ENCODE measurements around the gene CACHD1. TPM values are rescaled to one million over a fixed set of nuclear protein-coding genes. Genes with fewer than 3 reads are reported as not detected.
"Not testable (repeated sequence)": the region's sequence is repeated elsewhere in the genome, so short reads cannot be mapped to it uniquely, and the experiment has no call there.

The CACHD1 gene
- total and polyA plus RNA-seq, 8 donors: 1.4 to 22.8 (median 4.8) TPM

- WGBS, 5 donors: 80 to 90% (median 87%) methylated on average over 5 of the region's 5 CpGs
- H3K4me3 ChIP-seq: no peak overlapping the region
Measured at GRCh38 chr1:64701071-64701470, 231.1 kb downstream of the CACHD1 start.

GRCh38 chr1:64701886-64702285 is 232.0 kb downstream of the CACHD1 start:
- intact Hi-C loops (cut with DNase I; ENCODE audit: low total_unique reads): no loop called here
- H3K4me1 ChIP-seq: no peaks in the 10 kb centered on the region
- H3K9me3 ChIP-seq: no peaks in the 10 kb centered on the region
- no peaks in the 10 kb centered on the region for H3K27me3 ChIP-seq
- TF ChIP-seq POLR2A (IDR thresholded peaks at IDR 0.05) (no peak), POLR2AphosphoS5 (IDR thresholded peaks at IDR 0.05) (no peak), EP300 (IDR thresholded peaks at IDR 0.05) (no peak), CTCF (IDR thresholded peaks at IDR 0.05) (no peak)
- no peak overlapping the region for H3K4me3 ChIP-seq
- H3K36me3 ChIP-seq: no peaks in the 10 kb centered on the region
- no peak for DNase-seq
- WGBS, 5 donors: 54 to 78% (median 71%) methylated on average over 2 of the region's 2 CpGs
- H3K27ac ChIP-seq: no peak overlapping the region

More at GRCh38 chr1:64701071-64701470, 231.1 kb downstream of the CACHD1 start:
- Histone ChIP-seq H3K27ac (no peak overlapping the region), H3K36me3 (no peaks in the 10 kb centered on the region), H3K27me3 (no peaks in the 10 kb centered on the region), H3K4me1 (no peaks in the 10 kb centered on the region), H3K9me3 (no peaks in the 10 kb centered on the region)
- intact Hi-C loops (cut with DNase I; ENCODE audit: low total_unique reads): no loop called here
- TF ChIP-seq POLR2A (IDR thresholded peaks at IDR 0.05): no peak
- no peak for TF ChIP-seq POLR2AphosphoS5 (IDR thresholded peaks at IDR 0.05)
- no peak for TF ChIP-seq EP300 (IDR thresholded peaks at IDR 0.05)
- TF ChIP-seq CTCF (IDR thresholded peaks at IDR 0.05): no peak
- DNase-seq: no peak

- H3K27me3 ChIP-seq; H3K36me3 ChIP-seq; H3K9me3 ChIP-seq; H3K4me1 ChIP-seq; H3K27ac ChIP-seq; DNase-seq; intact Hi-C loops (cut with DNase I; ENCODE audit: low total_unique reads); H3K4me3 ChIP-seq: not testable (repeated sequence)
- 90 to 94% (median 92%) methylated on average over 3 of the region's 3 CpGs for WGBS, 5 donors
Measured at GRCh38 chr1:64702670-64703069, 232.7 kb downstream of the CACHD1 start.

- TF ChIP-seq POLR2AphosphoS5 (IDR thresholded peaks at IDR 0.05) (no peak), EP300 (IDR thresholded peaks at IDR 0.05) (no peak), POLR2A (IDR thresholded peaks at IDR 0.05) (no peak), CTCF (IDR thresholded peaks at IDR 0.05) (no peak)
- Histone ChIP-seq H3K36me3 (no peaks in the 10 kb centered on the region), H3K9me3 (no peaks in the 10 kb centered on the region), H3K4me3 (no peak overlapping the region), H3K27ac (no peak overlapping the region), H3K27me3 (no peaks in the 10 kb centered on the region), H3K4me1 (no peaks in the 10 kb centered on the region)
- WGBS, 5 donors: 80 to 92% (median 87%) methylated on average over 2 of the region's 2 CpGs
- intact Hi-C loops (cut with DNase I; ENCODE audit: low total_unique reads): no loop called here
- DNase-seq: no peak
Measured at GRCh38 chr1:64703600-64703999, 233.7 kb downstream of the CACHD1 start.

- Histone ChIP-seq H3K4me3 (no peak overlapping the region), H3K27ac (no peak overlapping the region), H3K9me3 (no peaks in the 10 kb centered on the region), H3K27me3 (no peaks in the 10 kb centered on the region), H3K4me1 (no peaks in the 10 kb centered on the region), H3K36me3 (no peaks in the 10 kb centered on the region)
- WGBS, 5 donors: 37 to 54% (median 52%) methylated on average over 1 of the region's 1 CpG
- intact Hi-C loops (cut with DNase I; ENCODE audit: low total_unique reads): no loop called here
- no peak for DNase-seq
- no peak for TF ChIP-seq POLR2AphosphoS5 (IDR thresholded peaks at IDR 0.05)
- no peak for TF ChIP-seq POLR2A (IDR thresholded peaks at IDR 0.05)
- TF ChIP-seq CTCF (IDR thresholded peaks at IDR 0.05): no peak
- no peak for TF ChIP-seq EP300 (IDR thresholded peaks at IDR 0.05)
Measured at GRCh38 chr1:64705591-64705990, 235.7 kb downstream of the CACHD1 start.
